Measurements from ENCODE around the gene PYY.
"Not testable (repeated sequence)": the region's sequence is repeated elsewhere in the genome, so short reads cannot be mapped to it uniquely, and the experiment has no call there.

Gene PYY

DNA sequence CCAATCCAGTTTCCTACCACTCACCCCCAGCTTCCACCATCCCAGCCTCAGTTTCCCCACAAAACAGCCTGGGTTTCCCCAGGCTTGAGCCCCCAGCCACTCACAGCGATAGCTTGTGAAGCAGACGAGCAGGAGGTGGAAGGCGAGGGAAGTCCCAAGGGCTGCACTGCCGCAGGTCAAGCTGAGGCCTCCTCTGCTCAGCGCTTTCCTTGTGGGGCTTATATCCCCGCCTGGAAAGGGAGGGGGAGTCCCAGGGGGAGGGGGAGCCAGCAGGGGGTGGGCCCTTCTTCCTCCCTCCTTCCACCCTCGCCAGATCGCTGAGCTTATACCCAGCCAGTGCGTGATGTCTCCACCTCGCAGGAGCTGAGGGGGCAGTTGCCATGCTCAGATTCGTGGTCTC is at the start of gene PYY:
TSS of gene PYY (minus strand) at position 195 of the 400 bp plus-strand sequence. CDS start 457 bp downstream, outside the sequence.
- peaks cover 28% of the 10 kb centered on the region for H3K27me3 Mint-ChIP-seq
- no peaks in the 10 kb centered on the region for H3K36me3 Mint-ChIP-seq
- no peak within 1 kb of the TSS for H3K4me3 Mint-ChIP-seq
- no peak within 1 kb of the TSS for H3K27ac Mint-ChIP-seq
- no peaks in the 10 kb centered on the region for H3K9me3 Mint-ChIP-seq
- H3K4me1 Mint-ChIP-seq = peaks cover 7% of the 10 kb centered on the region

GRCh38 chr17:44002141-44002848 is 48.6 kb upstream of the PYY start:
- Mint-ChIP-seq H3K27me3 (peaks cover 2% of the 10 kb centered on the region), H3K4me3 (no peak overlapping the region), H3K9me3 (no peaks in the 10 kb centered on the region), H3K36me3 (no peaks in the 10 kb centered on the region), H3K4me1 (peaks cover 12% of the 10 kb centered on the region), H3K27ac (no peak overlapping the region)

DNA sequence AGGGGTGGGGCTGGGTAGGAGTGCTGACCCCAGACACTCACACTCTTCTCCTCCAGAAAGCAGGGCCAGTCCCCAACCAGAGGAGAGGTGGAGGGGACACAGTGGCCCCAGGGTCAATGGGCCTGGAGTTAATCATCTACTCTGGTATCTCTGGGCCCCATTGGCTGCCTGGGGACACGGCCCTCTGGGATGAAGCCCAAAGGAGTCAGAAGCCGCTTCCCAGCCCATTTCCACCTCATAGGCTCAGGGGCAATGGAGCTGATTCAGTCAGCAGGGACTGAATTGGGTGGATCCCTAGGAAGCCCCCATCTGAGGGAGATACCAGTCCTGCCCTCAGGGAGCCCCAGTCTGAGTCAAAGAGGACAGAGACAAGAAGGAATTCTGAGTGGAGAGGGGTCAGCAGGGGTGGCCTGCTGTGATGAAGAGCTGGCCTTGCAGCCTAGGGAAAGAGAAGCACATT is 47.8 kb upstream of the PYY start:
- Mint-ChIP-seq H3K36me3 (no peaks in the 10 kb centered on the region), H3K4me1 (peaks cover 6% of the 10 kb centered on the region), H3K9me3 (no peaks in the 10 kb centered on the region), H3K27ac (peak overlapping the region; percentile 59), H3K27me3 (peaks cover 2% of the 10 kb centered on the region), H3K4me3 (no peak overlapping the region)

DNA sequence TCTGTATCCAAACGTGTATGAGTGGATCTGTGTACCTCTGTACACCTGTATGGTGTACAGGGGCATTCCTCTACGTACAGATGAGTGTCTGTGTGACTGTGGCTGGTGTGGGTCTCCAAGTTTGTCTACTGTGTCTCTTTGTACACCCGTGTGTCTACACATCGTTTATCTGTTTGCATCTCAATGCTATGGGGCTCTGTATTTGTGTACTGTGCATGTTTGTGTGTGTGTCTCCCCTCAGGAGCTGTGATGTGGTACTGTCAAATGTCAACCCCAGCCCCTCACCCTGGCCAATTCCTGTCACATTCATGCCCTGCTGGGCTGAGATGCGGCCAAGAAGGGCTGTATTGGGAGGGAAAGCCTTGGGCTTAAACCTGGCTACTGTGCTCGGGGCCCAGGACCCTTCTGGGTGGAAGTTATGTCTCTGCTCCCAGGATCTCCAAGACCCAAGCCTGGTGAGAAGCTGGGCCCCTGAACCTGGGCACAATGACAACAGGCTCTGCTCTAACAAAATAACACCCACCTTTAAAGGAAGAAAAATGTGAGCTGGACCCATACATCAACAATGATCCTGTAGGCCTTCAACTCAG is 47.2 kb upstream of the PYY start:
- Mint-ChIP-seq H3K27ac (no peak overlapping the region), H3K36me3 (no peaks in the 10 kb centered on the region), H3K4me1 (peaks cover under 1% of the 10 kb centered on the region), H3K27me3 (peaks cover 1% of the 10 kb centered on the region), H3K9me3 (no peaks in the 10 kb centered on the region), H3K4me3 (no peak overlapping the region)

- H3K27ac Mint-ChIP-seq = no peak overlapping the region
- H3K4me1 Mint-ChIP-seq = no peaks in the 10 kb centered on the region
- H3K9me3 Mint-ChIP-seq = no peaks in the 10 kb centered on the region
- H3K27me3 Mint-ChIP-seq = peaks cover 2% of the 10 kb centered on the region
- H3K36me3 Mint-ChIP-seq = no peaks in the 10 kb centered on the region
- no peak overlapping the region for H3K4me3 Mint-ChIP-seq
Observed at GRCh38 chr17:44000141-44000860, 46.6 kb upstream of the PYY start.

DNA sequence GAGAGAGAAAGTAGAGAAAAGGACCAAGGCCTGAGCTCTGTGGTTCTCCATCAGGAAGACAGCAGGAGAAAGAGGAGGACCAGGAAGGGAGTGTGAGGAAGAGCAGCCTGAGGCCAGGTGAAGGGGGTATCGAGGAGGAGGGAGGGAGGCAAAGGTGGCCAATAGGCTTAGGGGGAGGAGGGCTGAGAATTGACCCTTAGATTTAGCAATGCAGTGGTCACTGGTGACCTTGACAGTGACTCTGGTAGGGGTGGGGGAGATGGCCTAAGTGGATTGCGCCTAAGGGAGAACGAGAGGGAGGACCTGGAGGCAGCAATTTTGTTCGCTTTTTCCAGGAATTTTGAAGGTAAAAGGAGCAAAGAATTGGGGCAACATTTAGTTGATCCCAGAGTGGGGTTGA is 45.3 kb upstream of the PYY start:
- Mint-ChIP-seq H3K27ac (no peak overlapping the region), H3K4me3 (no peak overlapping the region), H3K4me1 (no peaks in the 10 kb centered on the region), H3K36me3 (no peaks in the 10 kb centered on the region), H3K27me3 (peaks cover 4% of the 10 kb centered on the region), H3K9me3 (no peaks in the 10 kb centered on the region)

DNA sequence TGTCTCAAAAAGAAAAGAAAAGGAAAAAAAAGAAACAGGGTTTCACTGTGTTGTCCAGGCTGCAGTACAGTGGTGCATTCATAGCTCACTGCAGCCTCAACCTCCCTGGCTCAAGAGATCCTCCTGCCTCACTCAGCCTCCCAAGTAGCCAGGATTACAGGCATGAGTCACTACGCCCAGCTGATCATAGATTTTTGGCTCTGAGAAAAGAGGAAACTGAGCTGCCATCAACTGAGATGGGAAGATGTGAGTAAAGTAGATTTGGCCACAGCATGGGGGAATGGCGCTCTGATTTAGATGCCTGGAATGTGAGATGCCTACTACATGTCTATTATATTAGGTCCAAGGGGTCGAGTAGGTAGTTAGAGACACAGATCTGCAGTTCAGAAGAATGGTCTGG is 44.8 kb upstream of the PYY start:
- H3K4me1 Mint-ChIP-seq = no peaks in the 10 kb centered on the region
- no peak overlapping the region for H3K27ac Mint-ChIP-seq
- peaks cover 4% of the 10 kb centered on the region for H3K27me3 Mint-ChIP-seq
- H3K9me3 Mint-ChIP-seq = no peaks in the 10 kb centered on the region
- H3K4me3 Mint-ChIP-seq = no peak overlapping the region
- H3K36me3 Mint-ChIP-seq = no peaks in the 10 kb centered on the region

DNA sequence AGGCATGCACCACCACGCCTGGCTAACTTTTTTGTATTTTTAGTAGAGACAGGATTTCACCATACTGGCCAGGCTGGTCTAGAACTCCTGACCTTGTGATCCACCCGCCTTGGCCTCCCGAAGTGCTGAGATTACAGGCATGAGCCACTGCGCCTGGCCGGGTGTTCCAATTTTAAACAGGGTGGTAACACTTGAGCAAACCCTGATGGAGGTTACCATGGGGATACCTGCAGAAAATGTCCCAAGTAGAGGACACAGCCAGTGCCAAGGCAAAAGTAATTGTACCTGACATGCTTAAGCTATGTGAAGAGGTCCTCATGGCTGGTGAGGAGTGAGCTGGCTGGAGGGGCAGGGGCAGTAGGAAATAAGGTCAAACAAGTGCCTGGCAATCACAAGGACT is 43.4 kb upstream of the PYY start:
- not testable (repeated sequence) for H3K9me3 Mint-ChIP-seq, H3K36me3 Mint-ChIP-seq, H3K27ac Mint-ChIP-seq, H3K4me3 Mint-ChIP-seq, H3K4me1 Mint-ChIP-seq, H3K27me3 Mint-ChIP-seq

- H3K27me3 Mint-ChIP-seq = peaks cover 4% of the 10 kb centered on the region
- H3K4me1 Mint-ChIP-seq = no peaks in the 10 kb centered on the region
- H3K27ac Mint-ChIP-seq = no peak overlapping the region
- H3K4me3 Mint-ChIP-seq = no peak overlapping the region
- H3K36me3 Mint-ChIP-seq = no peaks in the 10 kb centered on the region
- H3K9me3 Mint-ChIP-seq = no peaks in the 10 kb centered on the region
Observed at GRCh38 chr17:43995150-43995471, 41.4 kb upstream of the PYY start.

GRCh38 chr17:43994272-43995149 is 40.8 kb upstream of the PYY start:
- Mint-ChIP-seq H3K27ac (no peak overlapping the region), H3K27me3 (peaks cover 4% of the 10 kb centered on the region), H3K4me1 (no peaks in the 10 kb centered on the region), H3K36me3 (no peaks in the 10 kb centered on the region), H3K9me3 (no peaks in the 10 kb centered on the region), H3K4me3 (peak overlapping the region; percentile 26)

DNA sequence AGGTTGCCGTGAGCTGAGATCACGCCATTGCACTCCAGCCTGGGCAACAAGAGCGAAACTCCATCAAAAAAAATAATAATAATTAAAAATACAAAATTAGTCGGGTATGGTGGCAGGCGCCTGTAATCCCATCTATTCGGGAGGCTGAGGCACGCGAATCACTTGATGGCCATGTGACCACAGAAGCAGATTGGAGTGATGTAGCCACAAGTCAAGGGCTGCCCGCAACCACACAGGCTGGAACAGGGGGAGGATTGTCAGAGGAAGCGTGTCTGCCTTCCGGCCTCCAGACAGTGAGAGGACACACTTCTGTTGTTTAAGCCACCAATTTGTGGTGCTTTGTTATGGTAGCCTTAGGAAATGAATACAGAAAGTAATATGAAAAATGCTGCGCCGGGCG is 38.9 kb upstream of the PYY start:
- Mint-ChIP-seq H3K27me3 (peaks cover 10% of the 10 kb centered on the region), H3K27ac (no peak overlapping the region), H3K4me3 (no peak overlapping the region), H3K4me1 (no peaks in the 10 kb centered on the region), H3K9me3 (no peaks in the 10 kb centered on the region), H3K36me3 (no peaks in the 10 kb centered on the region)

- Mint-ChIP-seq H3K4me1 (peaks cover 4% of the 10 kb centered on the region), H3K27ac (no peak overlapping the region), H3K4me3 (no peak overlapping the region), H3K27me3 (peaks cover 16% of the 10 kb centered on the region), H3K9me3 (no peaks in the 10 kb centered on the region), H3K36me3 (no peaks in the 10 kb centered on the region)
Observed at GRCh38 chr17:43988301-43988700, 34.6 kb upstream of the PYY start.

GRCh38 chr17:43987131-43988021 is 33.6 kb upstream of the PYY start:
- Mint-ChIP-seq H3K4me3 (no peak overlapping the region), H3K27ac (no peak overlapping the region)

GRCh38 chr17:43986225-43986981 is 32.7 kb upstream of the PYY start:
- Mint-ChIP-seq H3K4me3 (no peak overlapping the region), H3K27ac (no peak overlapping the region), H3K9me3 (no peaks in the 10 kb centered on the region), H3K27me3 (peaks cover 30% of the 10 kb centered on the region), H3K36me3 (no peaks in the 10 kb centered on the region), H3K4me1 (peaks cover 4% of the 10 kb centered on the region)

More at GRCh38 chr17:43987131-43988021, 33.6 kb upstream of the PYY start:
- peaks cover 4% of the 10 kb centered on the region for H3K4me1 Mint-ChIP-seq
- peaks cover 22% of the 10 kb centered on the region for H3K27me3 Mint-ChIP-seq
- H3K9me3 Mint-ChIP-seq = no peaks in the 10 kb centered on the region
- no peaks in the 10 kb centered on the region for H3K36me3 Mint-ChIP-seq
